ENCODE measurements around the gene DAB2IP. TPM values are rescaled to one million over a fixed set of nuclear protein-coding genes. Genes with fewer than 3 reads are reported as not detected.

The DAB2IP gene
- total RNA-seq, 1 experiment from 2014 or later = 15.2 TPM

DNA sequence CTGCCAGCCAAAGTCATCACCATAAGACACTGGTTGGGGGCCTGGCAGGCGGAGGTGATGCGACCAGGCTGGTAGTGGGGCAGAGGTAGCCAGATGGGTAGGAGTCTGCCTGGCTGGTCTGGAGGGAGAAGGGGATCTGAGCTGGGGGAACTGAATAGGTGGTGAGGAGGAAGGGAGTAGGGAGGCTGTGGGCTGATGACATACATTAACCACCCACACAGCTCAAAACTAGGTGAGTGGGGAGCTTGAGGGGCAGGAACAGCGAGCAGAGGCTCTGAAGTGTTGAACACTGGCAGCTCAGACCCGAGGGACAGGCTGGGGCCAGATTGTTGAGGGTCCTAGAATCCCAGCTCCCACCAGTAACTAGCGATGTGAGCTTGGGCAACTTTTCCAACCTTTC is 81.0 kb downstream of the DAB2IP start:
- Histone ChIP-seq H3K27ac (ENCODE audit: low read length) (no peak overlapping the region), H3F3A (ENCODE audit: low read length, unreplicated experiment) (no peaks in the 10 kb centered on the region), H3K9me2 (replicated peaks; ENCODE audit: low read length) (no peaks in the 10 kb centered on the region), H3K4me1 (ENCODE audit: insufficient read depth, low read length) (no peaks in the 10 kb centered on the region), H3K27me3 (ENCODE audit: low read length) (no peaks in the 10 kb centered on the region), H3K4me3 (ENCODE audit: low read length) (no peak overlapping the region), H3K36me3 (ENCODE audit: low read depth, low read length) (no peaks in the 10 kb centered on the region), H3K4me2 (ENCODE audit: low read length) (no peak overlapping the region), H2AFZ (ENCODE audit: low read length) (no peak overlapping the region), H3K9ac (ENCODE audit: low read length) (no peak overlapping the region), H3K79me2 (ENCODE audit: low read length) (0 out of 2 replicates have a peak, but pooled peaks cover 6% of the 10 kb centered on the region), H3K9me3 (ENCODE audit: low read length) (no peaks in the 10 kb centered on the region), H4K20me1 (ENCODE audit: low read length) (no peaks in the 10 kb centered on the region)
- no peak for DNase-seq
- ATAC-seq = no peak
- BruUV-seq (replicated peaks) = no TSS peak
- ChIA-PET CTCF (no interaction called here), POLR2A (ENCODE audit: unreplicated experiment) (no interaction called here)
- intact Hi-C loops (cut with micrococcal nuclease) = no loop called here
- TF ChIP-seq CTCF (conservative IDR thresholded peaks at IDR 0.05; ENCODE audit: low read depth, low read length) (no peak), EZH2phosphoT487 (IDR thresholded peaks at IDR 0.05; ENCODE audit: borderline replicate concordance, low read length) (no peak), EZH2 (IDR thresholded peaks at IDR 0.05; ENCODE audit: low read length, unreplicated experiment) (no peak)

GRCh38 chr9:121732886-121733285 is 81.5 kb downstream of the DAB2IP start:
- Histone ChIP-seq H3K36me3 (ENCODE audit: low read depth, low read length) (no peaks in the 10 kb centered on the region), H3K27me3 (ENCODE audit: low read length) (no peaks in the 10 kb centered on the region), H3K9me3 (ENCODE audit: low read length) (no peaks in the 10 kb centered on the region), H3K9me2 (replicated peaks; ENCODE audit: low read length) (no peaks in the 10 kb centered on the region), H3K4me3 (ENCODE audit: low read length) (no peak overlapping the region), H3K79me2 (ENCODE audit: low read length) (0 out of 2 replicates have a peak, but pooled peaks cover 6% of the 10 kb centered on the region), H3K4me1 (ENCODE audit: insufficient read depth, low read length) (no peaks in the 10 kb centered on the region), H3K27ac (ENCODE audit: low read length) (no peak overlapping the region), H4K20me1 (ENCODE audit: low read length) (no peaks in the 10 kb centered on the region), H2AFZ (ENCODE audit: low read length) (no peak overlapping the region), H3K4me2 (ENCODE audit: low read length) (no peak overlapping the region), H3K9ac (ENCODE audit: low read length) (no peak overlapping the region), H3F3A (ENCODE audit: low read length, unreplicated experiment) (no peaks in the 10 kb centered on the region)
- intact Hi-C loops (cut with micrococcal nuclease) = no loop called here
- BruUV-seq (replicated peaks) = no TSS peak
- ChIA-PET CTCF (no interaction called here), POLR2A (ENCODE audit: unreplicated experiment) (no interaction called here)
- TF ChIP-seq EZH2phosphoT487 (IDR thresholded peaks at IDR 0.05; ENCODE audit: borderline replicate concordance, low read length) (no peak), EZH2 (IDR thresholded peaks at IDR 0.05; ENCODE audit: low read length, unreplicated experiment) (no peak), CTCF (conservative IDR thresholded peaks at IDR 0.05; ENCODE audit: low read depth, low read length) (no peak)
- DNase-seq (no peak), ATAC-seq (no peak)

DNA sequence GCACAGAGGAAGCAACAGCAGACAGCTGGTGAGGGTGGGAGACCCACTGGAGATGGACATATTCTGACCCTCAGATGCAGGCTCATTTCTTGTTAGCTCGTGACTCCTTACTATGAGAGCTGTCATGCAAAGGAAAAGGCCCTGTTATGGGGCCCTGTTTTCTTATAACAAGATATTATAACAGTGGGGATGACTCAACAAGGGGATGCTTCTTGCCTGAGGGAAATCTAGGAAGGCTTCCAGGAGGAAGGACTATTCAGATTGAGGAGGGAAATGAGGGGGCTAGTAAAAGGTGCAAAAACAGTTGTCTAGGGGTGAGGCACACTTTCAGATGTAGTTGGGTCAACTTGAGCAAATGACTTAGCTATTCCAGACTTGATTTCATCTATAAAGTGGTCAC is 83.0 kb downstream of the DAB2IP start:
- no peak overlapping the region for H3K4me2 ChIP-seq (ENCODE audit: low read length)
- intact Hi-C loops (cut with micrococcal nuclease) = no loop called here
- no peaks in the 10 kb centered on the region for H3K27me3 ChIP-seq (ENCODE audit: low read length)
- no peaks in the 10 kb centered on the region for H4K20me1 ChIP-seq (ENCODE audit: low read length)
- peak; percentile 24; the same call in 1 of the 2 replicates for ATAC-seq
- POLR2A ChIA-PET (ENCODE audit: unreplicated experiment) = no interaction called here
- H3F3A ChIP-seq (ENCODE audit: low read length, unreplicated experiment) = no peaks in the 10 kb centered on the region
- TF ChIP-seq EZH2phosphoT487 (IDR thresholded peaks at IDR 0.05; ENCODE audit: borderline replicate concordance, low read length) = no peak
- TF ChIP-seq EZH2 (IDR thresholded peaks at IDR 0.05; ENCODE audit: low read length, unreplicated experiment) = no peak
- no peak for TF ChIP-seq CTCF (conservative IDR thresholded peaks at IDR 0.05; ENCODE audit: low read depth, low read length)
- no peak overlapping the region for H3K4me3 ChIP-seq (ENCODE audit: low read length)
- BruUV-seq (replicated peaks) = no TSS peak
- no peaks in the 10 kb centered on the region for H3K36me3 ChIP-seq (ENCODE audit: low read depth, low read length)
- H3K27ac ChIP-seq (ENCODE audit: low read length) = no peak overlapping the region
- 0 out of 2 replicates have a peak, but pooled peaks cover 6% of the 10 kb centered on the region for H3K79me2 ChIP-seq (ENCODE audit: low read length)
- H3K4me1 ChIP-seq (ENCODE audit: insufficient read depth, low read length) = no peaks in the 10 kb centered on the region
- H3K9me2 ChIP-seq (replicated peaks; ENCODE audit: low read length) = no peaks in the 10 kb centered on the region
- CTCF ChIA-PET = no interaction called here
- H3K9me3 ChIP-seq (ENCODE audit: low read length) = no peaks in the 10 kb centered on the region
- no peak overlapping the region for H3K9ac ChIP-seq (ENCODE audit: low read length)
- DNase-seq = no peak
- no peak overlapping the region for H2AFZ ChIP-seq (ENCODE audit: low read length)

Measured in PC-3 (cell line).